GM19372 (cell line): ENCODE data around the gene CCK.

ENCODE experiments used
- ATAC-seq: cut with Tn5 transposase; IDR thresholded peaks from one replicate; pipeline ENCODE4 v1.9.1; 2021; ENCODE audit warnings: mild to moderate bottlenecking, low read depth, moderate library complexity; ENCODE audit not compliant: unreplicated experiment

Gene CCK

GRCh38 chr3:42270561-42270960 lies 4.6 kb upstream of the CCK start:
- no peak for ATAC-seq

- ATAC-seq, result no peak
Measured at GRCh38 chr3:42269647-42270046, 3.7 kb upstream of the CCK start.

GRCh38 chr3:42267878-42268277 lies 1.9 kb upstream of the CCK start:
- no peak for ATAC-seq

GRCh38 chr3:42265059-42265991 lies 660 bp downstream of the CCK start:
- no peak for ATAC-seq

GRCh38 chr3:42264399-42265058 lies 1.5 kb downstream of the CCK start:
- ATAC-seq, result no peak

- ATAC-seq, result no peak
Measured at GRCh38 chr3:42263354-42264346, 2.3 kb downstream of the CCK start.

GRCh38 chr3:42262525-42262924 lies 3.5 kb downstream of the CCK start:
- ATAC-seq, result no peak

GRCh38 chr3:42257007-42257406 lies 9.0 kb downstream of the CCK start:
- no peak for ATAC-seq

GRCh38 chr3:42256135-42256819 lies 9.7 kb downstream of the CCK start:
- ATAC-seq, result no peak

- no peak for ATAC-seq
Measured at GRCh38 chr3:42254566-42254965, 11.4 kb downstream of the CCK start.

GRCh38 chr3:42250761-42251160 lies 15.2 kb downstream of the CCK start:
- ATAC-seq, result no peak

GRCh38 chr3:42247576-42248027 lies 18.4 kb downstream of the CCK start:
- ATAC-seq, result no peak

- ATAC-seq, result no peak
Measured at GRCh38 chr3:42246091-42246490, 19.9 kb downstream of the CCK start.

GRCh38 chr3:42236611-42237010 lies 29.4 kb downstream of the CCK start:
- no peak for ATAC-seq

GRCh38 chr3:42235532-42235931 lies 30.5 kb downstream of the CCK start:
- ATAC-seq, result no peak

- ATAC-seq, result no peak
Measured at GRCh38 chr3:42230860-42231259, 35.1 kb downstream of the CCK start.

- ATAC-seq, result no peak
Measured at GRCh38 chr3:42229942-42230688, 35.9 kb downstream of the CCK start.

- no peak for ATAC-seq
Measured at GRCh38 chr3:42229266-42229941, 36.6 kb downstream of the CCK start.

- ATAC-seq, result no peak
Measured at GRCh38 chr3:42228796-42229195, 37.2 kb downstream of the CCK start.
